ENCODE measurements around the gene SAMD1.

- TF ChIP-seq POLR2A (IDR thresholded peaks at IDR 0.05), result no peak
- TF ChIP-seq CTCF (IDR thresholded peaks at IDR 0.05), result no peak
Observed at GRCh38 chr19:14056741-14057356, 33.7 kb downstream of the SAMD1 start.

Measured in lower leg skin (tissue), 3 donors.